Kidney capillary endothelial cell (primary cell): ENCODE data around the gene CX3CR1.
"Not testable (repeated sequence)": the region's sequence is repeated elsewhere in the genome, so short reads cannot be mapped to it uniquely, and the experiment has no call there.

Experiments
- DNase-seq: peaks from one replicate; pipeline ENCODE4 v3.0.0-alpha.2; 2018; ENCODE audit warnings: low spot score

The CX3CR1 gene

DNA sequence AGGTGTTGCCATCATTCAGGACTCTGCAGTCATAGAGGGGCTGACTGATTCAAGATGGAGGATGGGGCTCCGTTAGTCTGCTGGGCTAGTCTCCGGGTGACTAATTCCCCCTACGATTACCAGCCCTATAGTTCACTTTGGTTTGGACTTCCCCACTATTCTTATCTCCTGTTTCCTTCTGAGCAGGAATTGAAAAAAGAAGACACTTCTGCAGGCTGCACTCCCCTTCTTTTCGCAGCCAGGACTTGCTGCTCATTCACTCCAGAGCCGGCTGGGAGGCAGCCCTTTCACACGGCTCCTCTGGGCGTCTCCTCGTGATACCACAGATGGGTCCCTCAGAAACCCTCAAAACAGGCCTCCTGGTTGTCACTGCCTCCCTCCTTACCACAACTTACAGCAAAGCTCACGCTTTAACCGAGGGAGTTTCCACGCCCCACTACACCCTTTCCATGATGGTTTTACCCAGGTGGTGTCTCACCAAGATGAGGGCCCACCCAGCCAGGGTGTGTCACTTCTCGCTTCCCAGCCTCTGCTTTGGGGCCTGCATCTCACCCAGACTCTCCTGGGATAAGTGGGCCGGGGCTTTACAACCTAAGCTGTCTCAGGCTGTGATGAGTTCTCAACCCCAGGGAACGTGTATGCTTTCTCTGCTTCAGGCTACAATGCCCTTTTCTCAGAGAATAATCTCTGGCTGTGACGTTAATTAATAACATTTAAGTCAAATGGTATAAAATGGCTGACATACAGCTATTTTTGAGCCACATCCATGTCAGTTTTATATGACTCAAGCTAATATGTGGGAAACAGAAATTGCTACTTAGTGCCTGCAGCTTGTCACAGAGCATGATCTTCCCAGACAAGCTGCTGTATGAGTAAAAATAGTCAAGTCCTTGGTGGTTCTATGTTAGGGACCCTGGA lies 11.9 kb downstream of the CX3CR1 start:
- DNase-seq = no peak

GRCh38 chr3:39264053-39264452 lies 15.8 kb downstream of the CX3CR1 start:
- no peak for DNase-seq

- no peak for DNase-seq
These were observed 16.3 kb downstream of the CX3CR1 start for GRCh38 chr3:39263576-39263975.

DNA sequence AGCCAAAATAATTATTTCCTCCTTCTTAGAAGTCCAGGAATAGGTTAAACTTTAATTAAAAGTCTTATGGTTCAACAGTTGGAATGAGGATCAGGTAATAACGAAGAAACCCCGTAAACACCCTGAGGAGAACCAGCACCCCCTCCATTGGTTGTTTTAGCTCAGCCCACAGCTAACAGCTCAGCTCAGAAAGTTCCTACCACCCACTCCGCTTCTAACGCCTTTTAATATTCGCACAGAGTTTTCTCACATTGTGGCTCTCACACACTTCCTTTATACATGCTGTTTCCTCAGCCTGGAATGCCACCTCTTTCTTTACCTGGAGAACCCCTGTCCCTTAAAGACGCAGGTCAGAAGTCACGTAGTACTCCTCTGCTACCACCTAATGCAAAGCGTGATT lies 17.0 kb downstream of the CX3CR1 start:
- no peak for DNase-seq

DNA sequence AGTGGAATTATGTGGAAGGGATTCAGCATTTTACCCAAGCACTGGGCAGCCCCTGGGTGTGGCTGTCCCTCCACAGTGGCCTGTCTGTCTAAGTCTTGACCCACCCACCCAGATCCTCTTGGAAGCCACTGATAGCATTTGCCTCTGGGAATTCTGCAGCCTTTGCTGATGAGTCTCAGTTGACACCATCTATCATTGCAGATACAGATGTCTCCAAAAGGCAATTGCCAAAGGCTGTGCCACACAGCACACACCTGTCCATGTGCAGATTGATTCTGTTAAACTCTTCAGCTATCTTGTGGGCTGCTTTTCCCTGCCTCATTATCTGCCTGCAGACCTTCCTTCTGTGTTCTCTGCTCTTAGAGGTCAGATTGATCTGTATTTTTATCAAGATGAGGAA lies 18.1 kb downstream of the CX3CR1 start:
- DNase-seq = no peak

DNA sequence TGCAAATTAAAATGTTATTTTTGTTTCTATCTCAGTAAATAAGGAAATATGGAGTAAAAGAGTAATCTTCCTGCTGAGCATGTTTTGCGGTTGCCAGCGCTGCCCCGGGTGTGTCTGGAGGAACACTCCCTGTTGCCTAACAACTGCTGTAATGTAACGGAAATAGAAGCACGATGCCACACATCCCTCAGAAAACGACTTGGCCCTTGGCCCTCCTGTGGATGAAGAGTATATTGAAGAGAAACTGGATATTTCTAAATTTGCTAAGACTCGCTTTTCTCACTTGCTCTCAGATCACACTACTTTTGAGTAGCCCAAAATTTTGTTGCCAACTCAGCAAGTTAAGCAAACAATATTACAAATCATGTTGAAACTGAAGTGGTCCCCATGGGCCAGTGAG lies 18.9 kb downstream of the CX3CR1 start:
- peak; percentile 90 for DNase-seq

- no peak for DNase-seq
These were observed 19.5 kb downstream of the CX3CR1 start for GRCh38 chr3:39260318-39260717.

- no peak for DNase-seq
These were observed 24.1 kb downstream of the CX3CR1 start for GRCh38 chr3:39255503-39256325.

DNA sequence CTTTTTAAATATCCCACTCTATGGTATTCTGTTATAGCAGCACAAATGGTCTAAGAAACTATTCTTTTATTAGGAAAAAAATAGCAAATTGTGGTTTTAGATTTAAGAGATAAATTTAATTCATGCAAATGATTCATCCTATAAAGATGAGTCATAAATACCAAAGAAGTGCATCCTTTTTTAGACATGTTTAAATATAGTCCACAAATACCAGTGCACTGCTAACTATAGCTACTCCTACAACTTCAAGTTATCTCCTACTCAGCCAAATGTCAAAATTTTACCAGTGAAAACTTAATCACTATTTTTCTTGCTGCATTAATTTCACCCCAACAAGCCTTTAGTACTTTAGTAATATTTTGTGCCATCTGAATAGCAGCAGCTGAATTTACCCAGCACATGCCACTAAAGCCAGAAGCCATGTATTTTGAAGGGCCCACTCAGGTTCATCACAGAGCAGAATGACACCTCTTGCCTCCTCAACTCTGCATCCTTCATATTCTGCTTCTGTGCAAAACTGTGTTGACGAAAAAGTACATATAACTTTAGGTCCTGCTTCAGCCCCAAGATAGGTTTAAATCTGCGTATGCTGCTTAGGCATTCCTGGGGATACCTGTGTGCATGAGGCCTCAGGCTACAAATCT lies 24.9 kb downstream of the CX3CR1 start:
- DNase-seq = peak; percentile 13

DNA sequence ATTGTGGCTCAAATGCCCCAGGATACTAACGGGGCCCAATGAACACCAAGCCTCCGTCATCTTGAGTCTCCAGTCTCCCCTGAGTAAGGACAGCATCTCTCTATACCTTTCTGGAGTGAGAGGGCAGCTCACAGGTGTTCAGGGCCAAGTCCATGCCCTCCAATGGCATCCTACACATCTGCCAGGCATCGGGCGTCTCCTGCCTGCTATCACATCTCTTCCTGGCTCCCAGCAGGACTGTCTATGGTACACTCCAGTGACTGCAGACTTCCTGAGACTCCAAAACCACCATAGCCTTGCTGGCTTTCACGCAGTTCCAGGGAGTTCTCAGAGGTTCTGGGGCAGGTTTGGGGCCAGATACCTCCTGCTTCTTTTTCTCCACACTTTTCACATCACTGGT lies 28.3 kb downstream of the CX3CR1 start:
- DNase-seq = no peak

GRCh38 chr3:39250116-39250747 lies 29.6 kb downstream of the CX3CR1 start:
- DNase-seq = no peak

- DNase-seq = no peak
These were observed 30.3 kb downstream of the CX3CR1 start for GRCh38 chr3:39249453-39250115.

- no peak for DNase-seq
These were observed 38.3 kb downstream of the CX3CR1 start for GRCh38 chr3:39241561-39241960.

DNA sequence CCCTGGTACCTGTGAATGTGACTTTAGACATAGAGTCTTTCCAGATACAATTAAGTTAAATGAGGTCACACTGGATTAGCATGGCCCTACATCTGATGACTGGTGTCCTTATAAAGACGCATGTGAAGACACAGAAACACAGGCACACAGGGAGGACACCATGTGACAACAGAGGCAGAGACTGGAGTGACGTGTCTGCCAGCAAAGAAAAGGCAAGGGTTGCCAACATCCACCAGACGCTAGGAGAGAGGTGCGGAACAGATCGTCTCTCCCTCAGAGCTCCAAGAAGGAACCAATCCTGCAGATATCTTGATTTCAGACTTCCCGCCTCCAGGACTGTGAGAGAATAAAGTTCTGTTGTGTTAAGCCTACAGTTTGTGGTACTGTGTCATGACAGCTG lies 42.8 kb downstream of the CX3CR1 start:
- DNase-seq = no peak

DNA sequence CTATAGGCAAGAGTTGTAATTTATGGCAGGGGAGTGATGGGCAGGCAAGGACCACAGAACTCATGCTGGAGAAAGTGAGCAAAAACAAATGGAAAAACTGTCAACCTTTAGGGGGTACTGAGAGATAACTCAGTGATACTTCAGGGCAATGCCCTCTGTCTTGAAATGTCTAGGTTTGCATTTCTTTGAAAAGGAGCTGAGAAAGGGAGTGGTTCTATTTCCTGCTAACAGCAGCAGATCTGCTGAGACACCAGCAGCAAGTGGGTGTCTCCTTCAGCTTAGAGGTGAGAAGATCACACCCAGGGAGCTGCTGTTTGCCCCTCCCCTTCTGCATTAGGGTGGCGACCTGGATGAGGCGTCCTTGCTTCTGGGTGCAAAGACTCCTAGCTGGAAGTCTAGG lies 45.2 kb downstream of the CX3CR1 start:
- DNase-seq = no peak

- DNase-seq = no peak
These were observed 47.0 kb downstream of the CX3CR1 start for GRCh38 chr3:39232859-39233258.

DNA sequence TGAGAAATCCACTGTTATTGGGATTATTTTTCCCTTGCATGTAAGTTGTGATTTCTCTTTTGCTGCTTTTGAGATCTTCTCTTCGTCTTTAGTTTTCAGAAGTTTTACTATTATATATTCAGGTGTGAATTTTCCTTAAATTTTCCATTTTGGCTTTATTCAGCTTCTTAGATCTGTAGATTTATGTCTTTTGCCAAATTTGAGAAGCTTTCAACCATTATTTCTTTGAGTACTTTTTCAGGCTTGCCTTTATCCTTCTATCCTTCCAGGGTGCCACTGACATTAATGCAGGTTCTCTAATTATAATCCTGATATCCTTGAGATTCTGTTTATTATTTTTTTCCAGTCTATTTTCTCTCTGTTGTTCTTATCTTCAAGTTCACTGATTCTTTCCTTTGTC lies 49.4 kb downstream of the CX3CR1 start:
- DNase-seq = no peak

DNA sequence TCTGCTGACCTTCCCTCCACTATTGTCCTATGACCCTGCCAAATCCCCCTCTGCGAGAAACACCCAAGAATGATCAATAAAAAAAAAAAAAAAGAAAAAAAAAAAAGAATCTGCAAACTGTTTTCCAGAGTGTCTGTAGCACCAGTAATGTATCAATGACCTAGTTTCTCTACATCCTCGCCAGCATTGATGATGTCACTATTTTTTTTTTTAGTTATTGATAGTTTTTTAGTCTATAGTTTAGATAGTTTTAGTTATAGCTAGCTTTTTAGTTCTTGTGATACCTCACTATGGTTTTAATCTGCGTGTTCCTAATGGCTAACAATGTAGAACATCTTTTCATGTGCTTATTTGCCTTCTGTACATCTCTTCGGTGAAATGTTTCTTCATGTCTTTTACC lies 51.3 kb downstream of the CX3CR1 start:
- DNase-seq = no peak

GRCh38 chr3:39227596-39227995 lies 52.2 kb downstream of the CX3CR1 start:
- not testable (repeated sequence) for DNase-seq

DNA sequence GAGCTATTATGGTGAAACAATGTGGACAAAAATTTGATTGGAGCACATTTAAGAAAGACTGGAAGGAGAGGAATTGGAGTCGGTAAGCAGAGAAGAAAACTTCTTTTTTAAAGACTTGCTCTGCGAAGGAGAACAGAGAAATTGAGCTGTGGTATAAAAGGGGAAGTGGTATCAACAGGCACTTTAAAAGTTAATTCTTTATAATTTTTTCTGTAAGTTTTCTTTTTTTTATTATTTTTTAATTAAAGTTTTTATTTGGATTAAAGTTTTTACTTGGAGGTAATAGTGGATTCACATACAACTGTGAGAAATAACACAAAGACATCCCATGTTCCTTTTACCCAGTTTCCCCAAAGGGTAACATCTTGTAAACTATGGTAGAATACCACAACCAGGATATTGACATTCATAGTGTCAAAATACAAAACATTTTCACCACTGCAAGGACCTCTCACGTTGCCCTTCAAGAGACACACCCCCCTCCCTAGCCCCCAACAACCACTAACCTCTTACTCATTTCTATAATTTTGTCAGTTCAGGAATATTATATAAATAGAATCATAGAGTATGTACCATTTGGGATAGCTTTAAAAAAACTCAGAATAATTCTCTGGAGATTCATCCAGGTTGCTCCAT lies 53.6 kb downstream of the CX3CR1 start:
- DNase-seq = no peak

GRCh38 chr3:39224288-39224687 lies 55.5 kb downstream of the CX3CR1 start:
- DNase-seq = no peak
